Skeletal muscle satellite cell (primary cell): ENCODE measurements around the gene PACSIN2.
A peak's percentile ranks its signal among the peaks of the same experiment; 100 is the strongest.

ENCODE experiments used
- H3K27me3 ChIP-seq: 2 replicates; pipeline ENCODE4 v1.7.0; 2013; ENCODE audit warnings: low read length; ENCODE audit not compliant: control insufficient read depth, insufficient read depth
- H3K36me3 ChIP-seq: 2 replicates; pipeline ENCODE4 v1.7.0; 2013; ENCODE audit warnings: mild to moderate bottlenecking, control low read depth, low read length; ENCODE audit not compliant: insufficient read depth
- H3K4me1 ChIP-seq: 2 replicates; pipeline ENCODE4 v1.7.0; 2013; ENCODE audit warnings: low read length; ENCODE audit not compliant: control insufficient read depth, insufficient read depth
- H3K4me2 ChIP-seq: 2 replicates; pipeline ENCODE4 v1.7.0; 2013; ENCODE audit warnings: mild to moderate bottlenecking, low read length
- H3K4me3 ChIP-seq: 2 replicates; pipeline ENCODE4 v1.7.0; 2013; ENCODE audit warnings: low read length
- H3K9ac ChIP-seq: 2 replicates; pipeline ENCODE4 v1.7.0; 2013; ENCODE audit warnings: mild to moderate bottlenecking, low read depth, low read length, moderate library complexity
- H3K9me3 ChIP-seq: replicated peaks from 2 replicates; pipeline ENCODE4 v1.7.0; 2013; ENCODE audit warnings: mild to moderate bottlenecking, control low read depth, low read length

The PACSIN2 gene

DNA sequence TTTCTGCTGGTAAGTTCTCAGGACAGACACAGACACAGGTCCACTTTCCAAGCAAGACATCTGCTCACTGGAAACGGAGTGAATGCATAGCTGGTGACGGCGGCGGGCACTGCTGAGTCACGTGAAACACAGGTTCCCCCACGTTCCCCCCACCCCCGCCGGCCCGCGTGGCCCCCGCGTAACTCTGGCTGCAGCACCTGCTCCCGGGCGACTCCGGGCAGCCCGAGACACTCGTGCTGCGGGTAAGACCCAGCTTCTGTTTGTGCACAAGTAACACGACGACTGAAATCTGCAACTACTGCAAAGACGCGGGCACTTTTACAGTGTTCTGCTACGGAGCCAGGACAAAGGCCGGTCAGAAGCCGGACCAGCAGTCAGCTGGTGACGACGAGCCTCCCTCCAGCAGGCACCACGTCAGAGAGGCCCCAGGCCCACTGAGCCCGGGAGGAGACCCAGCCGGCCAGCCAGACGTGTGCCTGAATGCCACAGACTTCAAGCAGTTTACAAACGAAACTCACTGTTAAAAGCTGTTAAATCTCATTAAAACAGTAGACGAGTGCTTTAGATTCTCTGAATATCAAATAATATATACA is 145.0 kb downstream of the PACSIN2 start:
- Histone ChIP-seq H3K36me3 (peaks cover 32% of the 10 kb centered on the region), H3K27me3 (no peaks in the 10 kb centered on the region), H3K4me2 (no peak overlapping the region), H3K4me3 (no peak overlapping the region), H3K9ac (no peak overlapping the region), H3K4me1 (peaks cover 12% of the 10 kb centered on the region), H3K9me3 (no peaks in the 10 kb centered on the region)

- Histone ChIP-seq H3K4me1 (peaks cover 12% of the 10 kb centered on the region), H3K9ac (no peak overlapping the region)
Measured at GRCh38 chr22:42869463-42869862, 145.5 kb downstream of the PACSIN2 start.

DNA sequence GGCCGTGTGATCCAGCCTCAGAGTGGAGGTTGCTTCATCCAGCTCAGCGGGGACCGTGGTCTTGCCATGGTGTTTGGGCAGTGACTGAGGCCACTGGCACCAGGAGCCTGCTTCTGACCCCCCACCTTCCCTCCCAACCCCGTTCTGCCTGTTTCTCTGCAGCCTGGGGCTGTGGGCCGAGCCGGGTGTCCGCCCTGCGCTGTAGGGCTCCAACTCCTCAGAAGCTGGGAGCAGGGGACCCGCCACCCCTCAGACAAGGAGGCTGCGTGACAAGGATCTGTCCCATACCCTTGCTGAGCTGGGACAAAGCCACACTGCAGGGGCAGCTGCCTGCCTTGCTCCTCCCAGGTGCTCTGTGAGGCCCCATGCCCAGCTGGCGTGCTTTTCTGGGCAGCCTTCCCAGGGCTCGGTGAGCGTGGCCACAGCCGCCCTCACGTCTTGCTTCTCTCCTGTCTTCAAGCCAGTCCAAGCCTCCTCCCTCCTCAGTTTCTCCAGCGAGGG is 146.1 kb downstream of the PACSIN2 start:
- Histone ChIP-seq H3K36me3 (peaks cover 26% of the 10 kb centered on the region), H3K9ac (no peak overlapping the region)

More at GRCh38 chr22:42869463-42869862, 145.5 kb downstream of the PACSIN2 start:
- no peak overlapping the region for H3K4me2 ChIP-seq
- no peaks in the 10 kb centered on the region for H3K9me3 ChIP-seq
- no peak overlapping the region for H3K4me3 ChIP-seq
- peaks cover 31% of the 10 kb centered on the region for H3K36me3 ChIP-seq
- H3K27me3 ChIP-seq = no peaks in the 10 kb centered on the region

GRCh38 chr22:42866100-42866499 is 148.8 kb downstream of the PACSIN2 start:
- H3K27me3 ChIP-seq = no peaks in the 10 kb centered on the region
- no peaks in the 10 kb centered on the region for H3K9me3 ChIP-seq
- H3K36me3 ChIP-seq = peaks cover 8% of the 10 kb centered on the region
- no peak overlapping the region for H3K4me2 ChIP-seq
- no peak overlapping the region for H3K4me3 ChIP-seq
- peaks cover 34% of the 10 kb centered on the region for H3K4me1 ChIP-seq
- no peak overlapping the region for H3K9ac ChIP-seq

More for the DNA sequence above, 146.1 kb downstream of the PACSIN2 start:
- Histone ChIP-seq H3K4me1 (peaks cover 14% of the 10 kb centered on the region), H3K27me3 (no peaks in the 10 kb centered on the region), H3K9me3 (no peaks in the 10 kb centered on the region), H3K4me3 (no peak overlapping the region), H3K4me2 (no peak overlapping the region)

GRCh38 chr22:42865536-42865935 is 149.4 kb downstream of the PACSIN2 start:
- H3K9me3 ChIP-seq = no peaks in the 10 kb centered on the region
- H3K27me3 ChIP-seq = no peaks in the 10 kb centered on the region
- H3K36me3 ChIP-seq = peaks cover 2% of the 10 kb centered on the region
- no peak overlapping the region for H3K4me2 ChIP-seq
- no peak overlapping the region for H3K9ac ChIP-seq
- H3K4me3 ChIP-seq = no peak overlapping the region
- peaks cover 40% of the 10 kb centered on the region for H3K4me1 ChIP-seq

- H3K9ac ChIP-seq = peak overlapping the region; percentile 9
- H3K36me3 ChIP-seq = no peaks in the 10 kb centered on the region
- H3K4me3 ChIP-seq = no peak overlapping the region
- peaks cover 32% of the 10 kb centered on the region for H3K4me1 ChIP-seq
- no peaks in the 10 kb centered on the region for H3K9me3 ChIP-seq
- no peaks in the 10 kb centered on the region for H3K27me3 ChIP-seq
- H3K4me2 ChIP-seq = peak overlapping the region; percentile 16
Measured at GRCh38 chr22:42863349-42863961, 151.5 kb downstream of the PACSIN2 start.

- no peak overlapping the region for H3K4me2 ChIP-seq
- H3K27me3 ChIP-seq = no peaks in the 10 kb centered on the region
Measured at GRCh38 chr22:42862045-42862734, 152.8 kb downstream of the PACSIN2 start.

GRCh38 chr22:42860968-42861367 is 154.0 kb downstream of the PACSIN2 start:
- H3K9me3 ChIP-seq = no peaks in the 10 kb centered on the region
- H3K27me3 ChIP-seq = no peaks in the 10 kb centered on the region
- no peak overlapping the region for H3K4me2 ChIP-seq
- H3K4me1 ChIP-seq = peaks cover 33% of the 10 kb centered on the region
- peak overlapping the region; percentile 2 for H3K9ac ChIP-seq
- H3K36me3 ChIP-seq = no peaks in the 10 kb centered on the region
- no peak overlapping the region for H3K4me3 ChIP-seq

More at GRCh38 chr22:42862045-42862734, 152.8 kb downstream of the PACSIN2 start:
- Histone ChIP-seq H3K9me3 (no peaks in the 10 kb centered on the region), H3K4me1 (peaks cover 33% of the 10 kb centered on the region), H3K9ac (no peak overlapping the region), H3K4me3 (no peak overlapping the region), H3K36me3 (no peaks in the 10 kb centered on the region)

DNA sequence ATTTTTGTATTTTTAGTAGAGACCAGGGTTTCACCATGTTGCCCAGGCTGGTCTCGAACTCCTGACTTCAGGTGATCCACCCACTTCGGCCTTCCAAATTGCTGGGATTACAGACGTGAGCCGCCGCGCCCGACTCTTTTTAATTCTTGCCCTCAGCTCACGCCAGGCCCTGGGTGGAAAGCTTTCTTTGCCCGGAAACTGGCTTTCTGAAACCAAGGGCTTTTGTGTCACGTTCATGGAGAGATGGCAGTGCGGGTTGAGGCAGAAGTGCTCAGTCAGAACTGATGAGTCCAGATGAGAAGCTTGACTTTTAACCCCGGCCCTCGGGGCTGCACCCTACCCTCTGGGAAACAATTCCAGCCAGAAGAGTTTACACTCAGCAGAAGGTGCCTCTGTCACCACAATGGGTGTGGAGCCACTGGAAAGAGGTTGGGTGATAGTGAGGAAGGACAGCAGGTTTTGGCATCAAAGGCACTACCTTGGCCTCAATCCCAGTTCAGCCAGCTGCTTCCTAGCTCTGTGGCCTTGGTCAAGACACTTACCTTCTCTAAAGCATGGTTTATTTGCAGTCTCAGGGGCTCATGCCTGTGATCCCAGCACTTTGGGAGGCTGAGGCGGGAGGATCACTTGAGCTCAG is 157.0 kb downstream of the PACSIN2 start:
- Histone ChIP-seq H3K4me2 (no peak overlapping the region), H3K4me3 (no peak overlapping the region), H3K9me3 (no peaks in the 10 kb centered on the region), H3K9ac (no peak overlapping the region), H3K36me3 (peaks cover 8% of the 10 kb centered on the region), H3K27me3 (no peaks in the 10 kb centered on the region), H3K4me1 (peaks cover 29% of the 10 kb centered on the region)

DNA sequence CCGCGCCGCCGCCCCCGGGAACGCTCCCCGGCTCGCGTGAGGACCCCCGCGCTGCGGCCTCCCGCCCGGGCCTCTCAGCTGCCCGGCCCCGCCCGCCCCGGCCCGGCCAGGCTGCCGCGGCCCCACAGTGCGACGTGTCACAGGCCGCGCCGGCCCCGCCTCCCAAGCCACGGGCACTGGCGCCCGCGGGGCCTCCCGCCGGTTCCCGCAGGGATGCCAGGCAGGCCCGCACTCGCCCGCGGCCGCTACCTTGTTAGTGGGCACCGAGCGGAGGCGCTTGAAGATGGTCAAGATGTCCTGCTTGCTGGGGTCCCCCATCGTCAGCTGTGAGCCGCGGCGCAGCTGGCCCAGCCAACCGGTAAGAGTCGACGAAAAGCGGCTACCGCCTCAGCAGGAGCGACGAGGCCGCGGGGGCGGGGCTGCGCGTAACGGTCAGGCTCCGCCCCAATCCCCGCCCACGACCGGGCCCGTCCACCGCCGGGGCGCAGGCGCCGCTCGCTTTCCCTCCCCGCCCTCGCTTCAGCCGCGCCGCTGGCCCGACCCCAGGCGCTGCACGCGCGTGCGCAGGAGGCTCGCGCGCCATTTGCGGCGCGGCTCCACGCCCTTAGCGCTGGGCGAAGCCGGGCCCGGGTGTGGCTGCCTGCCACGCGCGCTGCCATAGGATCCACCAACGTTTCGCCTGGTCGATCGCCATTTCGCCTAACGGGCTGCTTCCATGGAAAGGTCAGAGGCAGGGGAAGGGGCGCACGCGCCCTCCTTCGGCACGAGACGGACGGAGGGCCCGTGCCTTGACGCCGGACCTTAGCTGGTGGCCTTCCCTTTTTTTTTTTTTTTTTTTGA is 157.9 kb downstream of the PACSIN2 start, which contains the start of gene ARFGAP3:
ARFGAP3 (minus strand) TSS at position 409 of the 840 bp plus-strand sequence; CDS start at position 318, 91 bp downstream.
- Histone ChIP-seq H3K4me2 (peak within 1 kb of the TSS; percentile 93), H3K9me3 (no peaks in the 10 kb centered on the region), H3K4me3 (peak within 1 kb of the TSS; percentile 100), H3K4me1 (peaks cover 27% of the 10 kb centered on the region), H3K36me3 (peaks cover 8% of the 10 kb centered on the region), H3K27me3 (no peaks in the 10 kb centered on the region), H3K9ac (peak within 1 kb of the TSS; percentile 99)
